Transverse colon (tissue), 3 donors: ENCODE data around the gene IL4.

Experiments
- POLR2A ChIP-seq: fragments of 450-650 bp; IDR thresholded peaks from one replicate; pipeline ENCODE4 v1.6.1; 2016; ENCODE audit warnings: antibody characterized with exemption, mild to moderate bottlenecking, moderate library complexity
- POLR2AphosphoS5 ChIP-seq, 3 donors: sonication (generic); formaldehyde crosslinking; IDR thresholded peaks; one replicate each; pipeline ENCODE4 v1.6.1; 2016; ENCODE audit warnings: antibody characterized with exemption in 3 of 3

DNA sequence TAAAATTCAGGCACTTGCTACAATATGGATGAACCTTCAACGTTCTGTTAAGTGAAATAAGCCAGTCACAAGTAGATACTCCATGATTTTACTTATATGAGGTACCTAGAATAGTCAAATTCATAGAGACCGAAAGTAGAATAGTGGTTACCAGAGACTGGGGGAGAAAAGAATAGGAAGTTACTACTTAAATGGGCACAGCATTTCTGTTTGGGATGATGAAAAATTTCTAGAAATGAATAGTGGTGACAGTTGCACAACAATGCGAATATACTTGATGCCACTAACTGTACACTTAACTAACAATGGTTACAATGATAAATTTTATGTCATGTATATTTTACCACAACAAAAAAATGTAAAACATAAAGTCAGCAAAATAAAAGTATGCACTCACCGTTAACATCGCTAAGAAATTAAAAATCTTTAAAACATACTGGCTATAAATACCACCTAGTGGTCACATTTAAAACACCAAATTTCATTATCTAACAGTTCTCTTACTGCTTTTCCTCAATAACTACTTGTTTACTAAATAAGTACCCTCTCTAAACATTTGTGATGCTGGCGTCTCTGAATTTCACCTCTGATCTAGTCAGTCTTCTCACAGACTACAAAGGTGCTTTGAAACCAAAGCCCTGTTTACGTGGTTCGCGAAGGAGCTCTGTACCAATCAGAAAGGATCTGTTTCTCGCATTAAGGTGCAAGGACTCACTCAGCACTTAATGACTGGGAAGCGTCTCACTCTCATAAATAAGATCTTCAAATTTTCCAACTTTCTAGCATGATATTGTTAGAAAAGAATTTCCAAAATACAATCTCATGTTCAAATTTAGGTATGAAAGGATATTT is 40.9 kb downstream of the IL4 start:
- TF ChIP-seq POLR2AphosphoS5 (IDR thresholded peaks at IDR 0.05) (no peak), POLR2A (no peak)
